HG02610 (cell line): ENCODE measurements around the gene CLASRP.
A peak's percentile ranks its signal among the peaks of the same experiment; 100 is the strongest.
"Not testable (repeated sequence)": the region's sequence is repeated elsewhere in the genome, so short reads cannot be mapped to it uniquely, and the experiment has no call there.

Experiments
- ATAC-seq: cut with Tn5 transposase; IDR thresholded peaks from one replicate; pipeline ENCODE4 v1.9.1; 2021; ENCODE audit warnings: mild to moderate bottlenecking, moderate library complexity; ENCODE audit not compliant: unreplicated experiment

CLASRP gene, protein sequence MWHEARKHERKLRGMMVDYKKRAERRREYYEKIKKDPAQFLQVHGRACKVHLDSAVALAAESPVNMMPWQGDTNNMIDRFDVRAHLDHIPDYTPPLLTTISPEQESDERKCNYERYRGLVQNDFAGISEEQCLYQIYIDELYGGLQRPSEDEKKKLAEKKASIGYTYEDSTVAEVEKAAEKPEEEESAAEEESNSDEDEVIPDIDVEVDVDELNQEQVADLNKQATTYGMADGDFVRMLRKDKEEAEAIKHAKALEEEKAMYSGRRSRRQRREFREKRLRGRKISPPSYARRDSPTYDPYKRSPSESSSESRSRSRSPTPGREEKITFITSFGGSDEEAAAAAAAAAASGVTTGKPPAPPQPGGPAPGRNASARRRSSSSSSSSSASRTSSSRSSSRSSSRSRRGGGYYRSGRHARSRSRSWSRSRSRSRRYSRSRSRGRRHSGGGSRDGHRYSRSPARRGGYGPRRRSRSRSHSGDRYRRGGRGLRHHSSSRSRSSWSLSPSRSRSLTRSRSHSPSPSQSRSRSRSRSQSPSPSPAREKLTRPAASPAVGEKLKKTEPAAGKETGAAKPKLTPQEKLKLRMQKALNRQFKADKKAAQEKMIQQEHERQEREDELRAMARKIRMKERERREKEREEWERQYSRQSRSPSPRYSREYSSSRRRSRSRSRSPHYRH

DNA sequence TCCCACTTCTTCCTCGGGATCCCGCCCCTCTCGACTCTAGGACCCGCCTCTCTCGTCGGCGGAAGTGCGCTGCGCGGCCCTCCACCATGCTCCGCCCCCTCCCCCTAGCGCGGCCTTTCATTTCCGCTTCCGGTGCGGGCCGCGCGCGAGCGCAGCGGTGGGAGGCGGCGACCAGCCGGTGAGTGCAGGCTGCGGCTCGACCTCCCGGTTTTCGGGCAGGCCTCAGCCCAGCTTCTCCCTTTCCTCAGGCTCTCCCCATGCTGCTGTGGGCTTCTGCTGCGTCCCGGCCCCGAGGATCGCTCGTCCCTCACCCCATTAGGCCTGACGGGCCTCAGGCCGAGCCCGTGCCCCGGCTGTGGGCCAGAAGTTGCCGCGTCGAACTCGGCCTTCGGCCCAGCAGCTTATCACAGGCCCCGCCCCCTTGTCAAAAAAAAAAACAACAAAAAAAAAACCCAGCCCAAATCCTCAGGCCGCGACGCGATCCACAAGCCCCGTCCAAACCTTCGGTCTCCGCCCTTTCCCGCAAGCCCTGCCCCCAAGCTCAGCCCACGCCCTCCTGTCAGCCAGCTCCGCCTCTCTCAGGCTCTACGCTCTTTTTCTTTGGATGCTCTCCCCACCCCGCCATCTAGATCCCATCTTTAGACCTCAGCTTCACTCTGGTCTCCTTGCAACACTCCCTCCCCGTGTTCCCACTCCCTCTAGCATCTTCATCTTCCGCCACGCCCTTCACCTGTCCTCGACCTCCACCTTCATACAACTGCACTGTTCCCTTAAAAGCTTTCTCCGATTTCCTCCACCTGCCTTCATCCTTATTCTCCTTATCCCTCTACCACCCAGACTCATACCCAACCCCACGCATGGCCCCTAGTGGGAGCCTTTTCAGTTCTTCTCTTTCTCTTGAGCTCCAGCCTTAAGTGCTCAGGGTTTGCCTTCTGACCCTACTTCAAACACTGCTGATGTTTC lies at the start of gene CLASRP:
Gene CLASRP (plus strand): TSS at position 115 of the 963 bp plus-strand sequence. CDS start 1,168 bp downstream, outside the sequence.
- ATAC-seq, result peak; percentile 73

DNA sequence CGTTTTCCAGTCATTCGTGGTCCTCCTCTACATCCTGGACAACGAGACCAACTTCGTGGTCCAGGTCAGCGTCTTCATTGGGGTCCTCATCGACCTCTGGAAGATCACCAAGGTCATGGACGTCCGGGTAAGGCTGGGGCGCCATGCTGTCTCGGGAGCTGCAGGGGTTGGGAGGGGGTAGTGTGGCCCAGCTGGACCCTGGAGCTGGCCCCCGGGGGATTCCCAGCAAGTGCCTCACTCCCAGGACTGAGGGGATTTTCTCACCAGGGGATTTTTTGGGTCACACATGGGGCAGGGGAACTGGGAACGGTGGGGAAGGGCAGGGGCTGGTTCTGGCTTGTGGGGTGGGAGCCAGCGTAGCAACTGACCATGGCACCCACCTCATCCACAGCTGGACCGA lies 48.4 kb upstream of the CLASRP start:
- no peak for ATAC-seq

DNA sequence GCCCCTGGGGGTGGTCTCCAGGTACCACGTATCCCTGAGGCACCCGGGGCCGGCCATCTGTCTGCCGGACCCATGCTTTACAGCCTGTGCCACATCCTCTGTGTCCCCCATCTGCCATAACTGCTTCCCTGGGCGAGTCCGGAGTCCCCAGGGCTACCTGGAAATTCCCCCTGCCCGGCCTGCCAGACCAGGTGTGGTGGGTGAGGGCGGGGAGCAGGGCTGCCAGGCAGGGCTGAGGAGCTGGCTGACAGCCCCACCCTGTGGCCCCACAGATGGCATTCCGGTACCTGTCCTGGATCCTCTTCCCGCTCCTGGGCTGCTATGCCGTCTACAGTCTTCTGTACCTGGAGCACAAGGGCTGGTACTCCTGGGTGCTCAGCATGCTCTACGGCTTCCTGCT lies 47.9 kb upstream of the CLASRP start:
- ATAC-seq, result no peak

DNA sequence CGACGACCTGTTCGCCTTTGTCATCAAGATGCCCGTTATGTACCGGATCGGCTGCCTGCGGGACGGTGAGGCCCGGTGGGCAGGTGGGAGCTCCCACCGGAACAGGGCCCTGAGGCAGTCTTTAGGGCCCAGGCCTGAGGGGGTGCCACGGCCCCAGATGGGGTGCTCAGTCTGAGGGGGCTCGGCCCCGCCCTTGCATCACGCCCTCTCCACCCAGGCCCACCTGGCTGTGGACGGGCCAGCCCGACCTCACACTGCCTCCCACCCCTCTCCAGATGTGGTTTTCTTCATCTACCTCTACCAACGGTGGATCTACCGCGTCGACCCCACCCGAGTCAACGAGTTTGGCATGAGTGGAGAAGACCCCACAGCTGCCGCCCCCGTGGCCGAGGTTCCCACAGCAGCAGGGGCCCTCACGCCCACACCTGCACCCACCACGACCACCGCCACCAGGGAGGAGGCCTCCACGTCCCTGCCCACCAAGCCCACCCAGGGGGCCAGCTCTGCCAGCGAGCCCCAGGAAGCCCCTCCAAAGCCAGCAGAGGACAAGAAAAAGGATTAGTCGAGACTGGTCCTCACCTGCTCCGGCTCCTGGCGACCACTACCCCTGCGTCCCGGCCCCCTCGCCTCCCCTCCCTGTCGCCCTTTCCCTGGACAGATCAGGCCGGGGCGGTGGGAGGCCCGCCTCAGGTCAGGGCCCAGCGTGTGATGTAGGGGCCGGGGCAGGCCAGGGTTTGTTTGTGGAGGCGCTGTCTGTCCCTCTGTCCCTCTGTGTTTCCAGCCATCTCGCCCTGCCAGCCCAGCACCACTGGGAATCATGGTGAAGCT lies 46.3 kb upstream of the CLASRP start:
- no peak for ATAC-seq

DNA sequence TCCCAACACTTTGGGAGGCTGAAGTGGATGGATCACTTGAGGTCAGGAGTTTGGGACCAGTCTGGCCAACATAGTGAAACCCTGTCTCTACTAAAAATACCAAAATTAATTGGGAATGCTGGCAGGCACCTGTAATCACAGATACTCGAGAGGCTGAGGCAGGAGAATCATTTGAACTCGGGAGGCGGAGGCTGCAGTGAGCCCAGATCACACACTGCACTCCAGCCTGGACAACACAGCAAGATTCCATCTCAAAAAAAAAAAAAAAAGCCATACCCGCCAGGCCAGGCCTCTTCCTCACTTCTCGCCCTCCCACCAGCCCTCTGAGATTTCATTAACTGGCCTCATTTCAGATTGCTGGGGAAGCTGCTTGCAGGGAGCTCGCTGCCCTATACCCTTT lies 45.3 kb upstream of the CLASRP start:
- no peak for ATAC-seq

DNA sequence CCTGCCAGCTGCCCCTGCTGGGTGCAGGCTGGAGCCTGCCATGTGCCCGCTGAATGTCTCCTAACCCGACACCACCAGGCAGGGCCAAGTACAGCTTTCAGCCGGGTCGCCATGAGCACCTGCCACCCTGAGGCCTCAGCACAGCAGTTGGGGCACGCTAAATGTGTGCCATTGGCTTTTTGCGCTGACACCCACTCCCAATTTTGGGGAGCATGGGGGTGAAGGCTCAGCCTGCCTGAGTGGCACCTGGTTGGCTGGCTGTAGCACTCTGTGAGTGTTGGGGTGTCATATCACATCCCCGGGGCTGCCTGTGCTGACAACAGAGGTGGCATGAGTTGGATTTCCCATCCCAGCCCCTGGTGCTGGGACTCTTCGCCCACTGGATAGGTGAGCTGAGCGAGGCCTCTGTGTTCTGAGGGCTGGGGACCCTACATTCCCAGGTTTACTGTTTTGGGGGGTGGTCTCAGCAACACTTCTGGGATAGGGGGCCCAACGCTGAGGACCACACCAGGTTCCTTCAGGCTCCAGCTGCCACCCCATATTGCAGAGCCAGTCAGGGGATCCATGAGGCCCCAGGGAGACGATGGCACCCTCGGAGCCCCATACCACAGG lies 44.8 kb upstream of the CLASRP start:
- no peak for ATAC-seq

DNA sequence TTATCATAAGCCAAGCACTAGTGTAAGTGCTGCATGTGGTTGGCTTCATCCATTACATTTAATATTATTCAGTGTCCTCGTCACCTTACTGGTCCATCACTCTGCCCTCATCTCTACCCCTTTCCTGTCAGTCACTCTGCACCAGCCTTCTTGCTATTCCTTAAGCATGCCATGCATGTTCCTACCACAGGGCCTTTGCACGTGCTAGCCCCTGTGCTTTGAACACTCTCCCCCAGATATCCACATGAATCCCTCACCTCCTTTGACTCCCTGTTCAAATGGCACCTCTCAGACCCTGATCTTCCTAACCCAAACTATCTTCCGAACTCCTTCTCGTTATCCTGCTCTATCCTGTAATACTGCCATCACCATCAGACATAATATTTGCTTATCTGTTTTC lies 40.8 kb upstream of the CLASRP start:
- no peak for ATAC-seq

DNA sequence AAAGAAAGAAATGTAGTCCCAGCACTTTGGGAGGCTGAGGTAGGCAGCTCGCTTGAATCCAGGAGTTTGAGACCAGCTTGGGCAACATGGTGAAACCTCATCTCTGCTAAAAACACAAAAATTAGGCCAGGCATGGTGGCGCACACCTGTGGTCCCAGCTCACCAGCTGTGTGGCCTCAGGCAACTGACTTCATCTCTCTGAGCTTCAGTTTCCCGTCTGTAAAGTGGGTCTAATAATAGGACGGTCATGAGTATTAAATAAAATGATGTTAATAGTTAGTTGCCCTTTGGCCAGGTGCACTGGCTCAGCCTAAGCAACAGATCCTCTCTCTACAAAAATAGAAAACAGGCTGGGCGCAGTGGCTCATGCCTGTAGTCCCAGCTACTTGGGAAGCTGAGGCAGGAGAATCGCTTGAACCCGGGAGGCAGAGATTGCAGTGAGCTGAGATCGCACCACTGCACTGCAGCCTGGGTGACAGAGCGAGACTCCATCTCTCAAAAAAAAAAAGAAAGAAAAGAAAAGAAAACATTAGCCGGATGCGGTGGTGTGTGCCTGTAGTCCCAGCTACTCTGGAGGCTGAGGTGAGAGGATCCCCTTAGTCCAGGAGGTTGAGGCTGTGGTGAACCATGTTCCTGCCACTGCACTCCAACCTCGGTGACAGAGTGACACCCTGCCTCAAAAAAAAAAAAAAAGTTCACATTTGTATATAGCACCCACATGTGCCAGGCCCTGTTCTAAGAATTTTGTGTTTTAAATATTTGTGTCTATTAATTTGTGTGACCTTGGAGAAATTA lies 39.5 kb upstream of the CLASRP start:
- not testable (repeated sequence) for ATAC-seq

DNA sequence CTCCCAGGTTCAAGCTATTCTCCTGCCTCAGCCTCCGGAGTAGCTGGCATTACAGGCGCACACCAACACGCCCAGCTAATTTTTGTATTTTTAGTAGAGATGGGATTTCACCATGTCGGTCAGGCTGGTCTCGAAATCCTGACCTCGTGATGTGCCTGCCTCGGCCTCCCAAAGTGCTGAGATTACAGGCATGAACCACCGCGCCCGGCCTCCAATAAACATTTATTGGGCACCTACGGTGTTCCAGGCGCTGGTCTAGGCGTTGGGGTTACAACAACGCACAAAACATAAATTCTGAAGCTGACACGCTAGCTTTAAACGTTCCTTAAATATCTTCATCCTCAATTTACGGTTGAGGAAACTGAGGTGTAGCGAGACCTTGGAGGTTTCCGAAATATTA lies 38.2 kb upstream of the CLASRP start:
- not testable (repeated sequence) for ATAC-seq

DNA sequence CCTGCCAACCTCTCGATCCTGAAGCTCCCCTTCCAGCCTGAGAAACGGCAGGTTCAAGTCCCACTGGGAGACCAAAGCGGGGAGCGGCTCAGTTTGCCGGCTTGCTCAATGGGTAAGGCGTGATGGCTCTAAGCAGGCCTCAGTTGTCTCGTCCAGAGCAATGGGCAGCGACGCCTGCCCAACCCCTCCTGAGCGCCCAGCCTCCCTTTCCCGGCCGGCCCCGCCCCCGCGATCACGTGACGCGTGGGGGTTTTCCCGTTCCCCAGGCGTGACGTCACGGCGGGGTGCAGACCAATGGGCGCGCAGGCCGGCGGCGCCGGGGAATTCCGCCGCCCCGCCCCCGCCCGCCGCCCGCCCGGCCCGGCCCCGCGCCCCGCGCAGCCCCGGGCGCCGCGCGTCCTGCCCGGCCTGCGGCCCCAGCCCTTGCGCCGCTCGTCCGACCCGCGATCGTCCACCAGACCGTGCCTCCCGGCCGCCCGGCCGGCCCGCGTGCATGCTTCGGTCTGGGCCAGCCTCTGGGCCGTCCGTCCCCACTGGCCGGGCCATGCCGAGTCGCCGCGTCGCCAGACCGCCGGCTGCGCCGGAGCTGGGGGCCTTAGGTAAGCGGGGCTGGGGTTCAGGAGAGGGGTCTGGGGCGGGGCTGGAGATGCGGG lies 37.6 kb upstream of the CLASRP start, which contains the start of gene RELB:
Gene RELB (plus strand): TSS at position 378 of the 653 bp plus-strand sequence. CDS start 116 bp downstream, at position 494.
- ATAC-seq, result peak; percentile 42

DNA sequence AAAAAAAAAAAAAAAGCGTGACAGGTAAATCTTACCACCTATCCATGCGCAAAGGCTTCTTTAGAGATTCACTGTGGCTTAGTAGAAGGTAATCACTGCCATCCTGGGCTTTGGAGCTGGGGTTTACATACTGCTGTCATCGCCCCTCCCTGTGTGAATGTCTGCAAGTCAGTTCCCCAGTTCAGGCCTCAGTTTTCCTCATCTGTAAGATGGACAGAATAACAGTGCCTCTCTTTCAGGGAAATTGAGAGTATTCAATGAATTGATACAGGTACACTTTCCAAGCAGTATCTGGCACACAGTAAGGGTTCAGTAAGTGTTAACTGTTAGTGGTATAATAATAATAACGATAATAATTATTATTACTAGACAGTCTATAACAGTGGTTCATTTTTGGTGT lies 35.4 kb upstream of the CLASRP start:
- no peak for ATAC-seq

DNA sequence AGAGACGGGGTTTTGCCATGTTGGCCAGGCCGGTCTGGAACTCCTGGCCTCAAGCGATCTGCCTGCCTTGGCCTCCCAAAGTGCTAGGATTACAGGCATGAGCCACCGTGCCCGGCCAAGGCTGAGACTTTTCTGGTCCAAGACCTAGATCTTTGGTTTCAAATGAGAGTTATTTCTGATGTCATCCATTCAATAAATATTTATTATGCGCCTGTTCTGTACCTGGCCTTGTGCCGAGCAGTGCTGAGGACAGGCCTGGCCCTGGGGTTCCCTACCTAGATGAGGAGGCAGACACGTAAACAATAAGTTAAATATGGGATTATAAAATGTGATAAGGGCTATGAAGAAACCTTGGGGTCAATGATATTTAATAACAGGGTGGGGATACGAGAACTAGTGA lies 33.1 kb upstream of the CLASRP start:
- no peak for ATAC-seq

DNA sequence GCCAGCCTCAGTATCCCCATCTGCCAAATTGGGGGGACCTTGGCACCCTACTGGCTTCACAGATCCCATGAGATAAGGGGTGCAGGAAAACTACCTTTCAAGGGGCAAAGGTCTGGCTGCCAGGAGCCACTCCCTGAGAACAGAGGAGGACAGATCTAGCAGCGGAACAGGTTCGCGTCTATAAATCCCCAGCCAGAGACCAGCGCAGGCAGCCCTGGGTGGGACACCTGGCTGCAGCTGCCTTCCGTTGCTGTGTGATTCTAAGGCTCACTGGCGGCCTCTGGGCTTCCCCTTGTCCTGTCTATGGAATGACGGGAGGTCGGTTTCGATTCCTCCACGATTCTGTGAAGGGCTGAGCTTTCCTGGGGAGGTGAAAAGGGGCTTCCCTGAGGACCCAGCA lies 30.3 kb upstream of the CLASRP start:
- no peak for ATAC-seq

DNA sequence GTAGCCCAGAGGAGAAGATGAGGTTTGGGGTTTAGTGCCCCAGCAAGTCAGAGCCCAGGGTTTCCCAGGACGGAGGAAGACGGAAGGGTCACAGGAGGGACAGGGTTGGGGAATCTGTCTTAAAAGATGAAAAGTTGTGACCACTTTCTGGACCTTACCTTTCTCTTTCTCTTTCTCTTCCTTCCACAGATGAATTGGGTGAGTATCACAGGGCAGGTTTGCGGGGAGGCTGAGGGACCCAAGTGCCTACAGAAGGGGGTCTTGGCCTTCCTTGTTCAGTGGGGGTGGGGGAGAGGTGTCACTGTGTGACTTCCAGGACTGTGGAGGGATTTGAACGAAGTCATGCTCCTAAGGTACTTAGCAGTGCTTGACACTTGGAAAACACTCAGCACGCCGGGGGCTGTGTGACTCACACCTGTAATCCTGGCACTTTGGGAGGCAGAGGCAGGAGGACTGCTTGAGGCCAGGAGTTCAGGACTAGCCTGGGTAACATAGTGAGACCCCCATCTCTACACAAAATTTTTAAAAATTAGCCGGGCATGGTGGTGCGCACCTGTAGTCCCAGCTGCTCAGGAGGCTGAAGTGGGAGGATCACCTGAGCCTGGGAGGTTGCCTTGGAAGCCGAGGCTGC lies 29.1 kb upstream of the CLASRP start:
- ATAC-seq, result no peak

DNA sequence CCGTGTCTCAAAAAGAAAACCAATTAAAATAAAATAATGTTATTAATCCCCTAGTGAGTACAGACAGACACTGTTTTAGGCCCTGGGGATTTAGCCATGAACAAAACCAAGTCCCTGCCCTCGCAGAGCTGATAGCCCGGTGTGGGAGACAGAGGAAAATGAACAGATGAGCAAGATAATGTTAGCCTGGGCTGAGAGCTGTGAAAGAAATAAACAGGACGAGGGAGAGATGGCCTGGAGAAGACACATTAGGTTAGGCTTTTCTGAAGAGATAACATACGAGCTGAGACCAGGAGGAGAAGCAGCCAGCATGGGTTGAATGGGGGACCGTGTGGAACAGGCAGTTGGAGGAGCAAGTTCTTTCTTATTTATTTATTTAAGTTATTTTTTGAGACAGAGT lies 28.5 kb upstream of the CLASRP start:
- ATAC-seq, result no peak

DNA sequence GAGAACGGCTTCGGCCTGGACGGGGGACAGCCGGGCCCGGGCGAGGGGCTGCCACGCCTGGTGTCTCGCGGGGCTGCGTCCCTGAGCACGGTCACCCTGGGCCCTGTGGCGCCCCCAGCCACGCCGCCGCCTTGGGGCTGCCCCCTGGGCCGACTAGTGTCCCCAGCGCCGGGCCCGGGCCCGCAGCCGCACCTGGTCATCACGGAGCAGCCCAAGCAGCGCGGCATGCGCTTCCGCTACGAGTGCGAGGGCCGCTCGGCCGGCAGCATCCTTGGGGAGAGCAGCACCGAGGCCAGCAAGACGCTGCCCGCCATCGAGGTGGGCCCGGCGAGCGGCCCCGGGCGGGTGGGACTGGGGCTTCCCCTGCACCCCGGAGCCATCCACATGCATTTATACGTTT lies 26.9 kb upstream of the CLASRP start:
- ATAC-seq, result no peak

DNA sequence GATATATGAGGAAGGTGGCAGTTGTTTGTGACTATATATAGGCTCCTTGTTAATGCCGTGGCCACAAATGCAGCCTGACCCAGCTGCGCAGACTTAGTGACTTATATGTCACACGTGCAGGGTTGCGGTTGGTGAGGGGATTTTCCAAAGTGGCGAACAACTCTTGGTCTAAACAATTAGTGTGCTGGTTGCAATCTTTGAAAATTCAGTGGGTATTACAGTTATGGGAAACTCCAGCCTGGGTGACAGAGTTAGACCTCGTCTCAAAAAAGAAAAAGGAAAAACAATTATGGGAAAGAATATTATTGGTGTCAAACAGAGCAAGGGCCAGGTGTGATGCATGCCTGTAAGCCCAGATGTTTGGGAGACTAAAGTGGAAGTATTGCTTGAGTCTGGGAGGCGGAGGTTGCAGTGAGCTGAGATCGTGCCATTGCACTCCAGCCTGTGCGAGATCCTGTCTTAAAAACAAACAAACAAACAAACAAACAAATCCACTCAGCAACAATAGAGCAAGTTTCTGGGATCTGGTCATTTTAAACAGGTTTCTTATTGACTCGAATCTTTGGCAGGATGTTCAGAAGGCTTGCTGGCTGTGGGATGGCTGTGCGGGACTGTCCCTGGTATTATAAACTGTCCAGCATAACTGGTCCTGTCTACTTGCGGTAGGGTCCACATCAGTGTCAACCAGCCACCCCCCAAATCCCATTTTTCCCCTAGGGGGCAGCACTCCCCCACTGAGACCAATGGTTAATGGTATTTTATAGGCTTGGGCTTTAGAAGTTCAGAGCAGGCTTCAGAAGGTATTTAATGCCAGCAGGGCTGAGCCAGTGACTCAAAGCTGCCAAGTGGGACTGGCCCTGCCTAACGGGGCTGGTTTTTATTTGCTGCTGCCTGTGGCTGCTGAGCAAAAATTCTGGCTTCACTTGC lies 22.2 kb upstream of the CLASRP start:
- peak; percentile 72 for ATAC-seq
